ENCODE data around the gene SLC46A2.

The SLC46A2 gene

DNA sequence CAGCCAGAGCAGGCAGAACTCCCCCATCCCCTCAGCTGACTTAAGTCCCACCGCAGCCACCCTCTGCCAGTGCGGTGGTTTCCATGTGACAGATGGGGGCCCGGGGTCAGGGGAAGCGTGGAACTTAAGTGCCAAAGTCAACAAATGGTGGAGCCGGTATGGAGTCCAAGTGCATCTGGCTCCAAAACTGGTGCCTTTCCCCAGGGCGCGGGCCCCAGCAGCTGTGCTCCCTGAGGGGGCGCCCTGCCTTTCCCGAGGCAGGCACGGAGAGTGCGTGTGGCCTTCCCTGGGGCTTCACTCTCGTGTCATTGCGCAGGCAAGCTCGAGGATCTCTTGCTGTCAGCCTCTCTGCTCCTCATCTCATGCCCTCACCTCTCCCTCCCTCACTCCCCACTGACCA is 33.8 kb downstream of the SLC46A2 start:
- DNase-seq = no peak

DNA sequence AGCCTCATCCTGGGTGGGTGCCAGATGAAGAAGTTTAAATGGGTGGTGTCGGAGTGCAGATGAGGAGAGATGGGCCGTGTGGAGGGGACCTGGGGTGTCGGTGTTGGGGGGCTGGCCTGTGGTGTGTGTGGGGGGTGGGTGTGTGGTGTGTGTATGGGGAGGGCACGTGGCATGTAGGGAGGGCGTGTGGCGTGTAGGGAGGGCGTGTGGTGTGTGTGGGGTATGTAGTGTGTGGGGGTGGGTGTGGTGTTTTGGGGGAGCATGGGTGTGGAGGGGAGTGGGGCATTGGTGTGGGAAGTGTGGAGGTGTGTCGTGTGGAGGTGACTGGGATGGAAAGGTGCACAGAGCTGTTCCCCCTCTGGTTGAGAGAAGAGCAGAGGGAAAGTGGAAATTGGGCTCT is 34.5 kb downstream of the SLC46A2 start:
- no peak for DNase-seq

DNA sequence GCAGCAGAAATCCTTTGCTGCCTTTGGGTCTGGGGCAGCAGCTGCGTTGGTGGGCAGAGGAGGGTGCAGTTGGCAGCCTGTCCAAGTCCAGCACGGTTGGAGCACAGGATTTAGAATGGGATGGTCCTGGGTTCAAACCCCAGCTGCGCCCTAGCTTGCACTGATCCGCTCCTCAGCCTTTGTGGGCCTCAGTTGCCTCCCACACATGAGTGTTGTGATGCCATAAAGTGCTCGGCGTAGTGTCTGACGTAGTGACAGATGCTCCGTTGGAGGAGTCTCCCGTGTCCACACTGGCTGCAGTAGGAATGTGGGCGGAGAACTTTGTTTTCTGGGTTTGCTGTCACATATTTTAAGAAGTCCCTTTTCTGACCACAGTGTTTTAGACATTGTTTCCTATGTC is 36.0 kb downstream of the SLC46A2 start:
- DNase-seq = no peak

DNA sequence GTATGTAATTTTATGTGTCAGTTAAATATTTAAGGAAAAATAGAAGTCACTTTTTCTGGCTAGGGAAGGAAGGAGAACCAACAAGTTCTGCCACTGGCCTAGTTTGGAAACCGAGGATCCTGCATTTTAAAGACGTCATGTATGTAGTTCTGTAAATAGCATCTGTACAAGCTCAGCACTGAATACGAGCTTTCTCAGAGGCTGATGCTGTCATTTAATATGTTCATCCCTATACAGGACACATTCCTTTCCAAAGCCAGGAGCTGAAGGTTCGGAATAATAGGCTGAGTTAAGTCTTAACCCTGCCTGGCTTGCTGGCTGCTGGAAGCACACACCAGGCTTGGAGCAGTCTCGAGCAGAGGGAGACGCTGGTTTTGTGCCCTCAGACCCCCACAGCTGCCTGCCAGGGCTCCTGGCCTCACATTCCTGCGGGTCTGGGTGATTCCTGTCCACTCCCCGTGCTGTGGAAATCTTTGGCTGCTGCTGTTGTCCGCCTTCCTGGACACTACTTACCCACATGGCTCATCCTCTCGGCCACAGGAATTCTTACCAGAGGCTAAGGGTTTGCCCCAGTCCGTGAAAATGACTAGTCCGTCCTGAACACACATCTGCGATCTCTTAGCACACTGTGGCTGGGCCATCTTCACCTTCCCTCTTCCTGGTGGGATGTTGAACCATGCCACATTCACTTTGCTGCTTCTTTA is 36.6 kb downstream of the SLC46A2 start:
- DNase-seq = no peak

DNA sequence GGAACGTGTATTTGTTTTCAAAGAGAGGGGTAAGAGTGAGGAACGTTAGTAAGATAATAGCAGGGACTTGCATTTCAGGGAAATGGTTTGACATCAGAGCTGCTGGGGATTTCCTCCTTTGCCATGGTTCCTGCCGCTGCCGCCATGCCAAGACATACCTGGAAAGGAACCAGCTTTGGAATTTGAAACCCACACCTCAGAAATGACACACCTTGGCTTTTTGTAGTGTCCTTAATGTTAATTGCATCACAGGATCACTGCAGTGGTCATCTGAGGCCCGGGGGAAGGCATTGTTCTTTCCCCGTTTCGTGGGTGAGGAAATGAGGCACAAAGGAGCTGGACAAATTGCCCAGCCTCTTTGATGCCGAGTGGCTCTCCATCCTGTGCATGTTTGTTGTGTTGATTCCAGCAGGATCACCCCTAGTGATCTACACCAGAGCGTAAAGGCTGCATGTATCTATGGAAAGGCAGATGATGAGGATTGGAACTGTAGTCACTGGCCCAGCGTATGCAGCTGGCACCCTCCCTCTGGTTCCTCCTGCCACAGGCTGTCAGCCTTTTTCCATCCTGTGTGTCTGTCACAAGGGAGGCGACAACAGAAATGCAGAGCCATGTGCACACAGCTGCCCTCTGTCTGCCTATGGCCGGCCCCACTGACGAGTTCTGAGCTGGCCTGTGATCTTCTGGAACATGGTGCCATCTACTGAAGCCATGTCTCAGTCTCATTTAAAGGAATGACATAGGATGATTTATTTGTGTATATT is 37.8 kb downstream of the SLC46A2 start:
- DNase-seq = no peak

DNA sequence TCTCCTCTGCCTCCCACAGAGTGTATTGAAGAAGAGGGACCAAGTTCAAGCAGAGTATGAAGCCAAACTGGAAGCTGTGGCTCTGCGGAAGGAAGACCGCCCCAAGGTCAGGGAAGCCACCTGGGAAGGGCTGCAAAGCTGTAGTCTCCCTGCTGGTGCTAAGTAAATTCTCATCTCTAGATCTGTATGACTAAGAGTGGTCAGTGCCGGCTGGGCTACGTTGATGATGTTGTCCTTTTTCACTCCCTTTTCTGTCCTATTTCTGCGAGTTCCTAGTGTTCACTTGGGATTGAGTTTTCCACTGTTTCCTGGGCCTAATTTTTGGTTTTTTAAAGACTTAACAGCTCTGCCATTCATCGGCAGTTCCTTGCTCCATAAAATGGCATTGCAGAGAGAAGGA is 39.8 kb downstream of the SLC46A2 start:
- no peak for DNase-seq

DNA sequence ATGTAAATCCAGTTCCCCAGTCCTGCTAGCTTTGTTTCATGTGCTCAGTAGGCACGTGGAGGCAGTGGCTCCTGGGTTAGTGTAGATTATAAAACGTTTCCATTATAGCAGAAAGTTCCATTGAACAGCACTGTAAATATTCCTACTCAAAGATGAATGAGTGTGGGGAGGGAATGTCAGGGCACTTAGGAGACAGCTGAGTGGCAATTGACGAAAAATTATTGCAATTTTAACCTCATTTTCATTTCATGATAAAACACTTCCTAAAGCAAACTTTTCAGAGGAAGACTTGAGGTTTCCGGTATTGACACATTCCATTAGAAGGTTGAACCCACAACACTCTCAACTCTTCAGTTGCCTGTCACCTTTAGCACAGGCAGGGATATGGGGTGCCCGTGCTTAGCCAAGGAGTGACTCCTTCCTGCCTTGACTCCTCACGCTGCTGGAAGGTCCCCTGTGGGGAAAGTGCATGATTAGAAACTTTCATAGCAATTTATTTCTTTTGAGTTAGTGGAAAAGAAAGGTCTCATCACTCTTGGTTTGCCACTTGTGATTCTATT is 41.2 kb downstream of the SLC46A2 start:
- DNase-seq = no peak

DNA sequence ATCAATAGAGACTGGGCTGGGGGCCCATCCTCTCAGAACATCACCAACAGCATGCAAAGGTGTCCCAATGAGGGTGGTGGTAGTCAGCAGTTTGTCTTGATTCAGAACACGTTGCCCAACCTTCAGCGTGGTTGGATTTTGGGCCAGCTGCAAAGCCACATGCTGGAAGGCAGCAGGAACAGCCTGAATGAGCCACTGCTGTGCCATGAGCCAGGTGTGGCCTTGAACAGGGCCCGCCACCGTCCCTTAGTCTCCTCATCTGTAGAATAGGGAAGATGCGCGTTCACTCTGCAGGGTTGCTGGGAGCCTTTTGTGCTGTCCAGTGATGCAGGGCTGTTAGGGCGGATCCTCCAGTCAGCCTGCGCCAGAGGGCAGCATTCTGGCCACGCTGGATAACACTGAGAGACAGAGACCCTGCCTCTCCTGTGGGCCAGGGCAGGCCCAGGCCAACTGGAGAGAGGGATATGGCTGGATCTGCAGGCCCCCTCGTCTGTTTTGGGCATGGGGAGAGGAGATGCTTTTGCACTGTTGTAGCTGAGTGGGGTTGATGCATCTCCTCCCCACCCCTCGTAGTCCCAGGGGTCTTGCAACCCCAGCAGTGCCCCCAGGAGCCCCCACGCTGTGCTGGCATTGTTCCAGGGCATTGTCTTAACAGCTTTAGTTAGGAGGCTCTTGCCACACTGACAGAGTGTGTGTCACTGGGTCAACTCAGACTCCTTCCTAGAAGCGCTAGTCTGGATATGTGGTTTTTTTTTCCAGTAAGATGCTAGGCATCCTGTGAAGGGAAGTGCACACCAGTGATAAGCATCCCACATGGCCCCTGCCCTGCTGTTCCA is 42.1 kb downstream of the SLC46A2 start:
- DNase-seq = no peak

DNA sequence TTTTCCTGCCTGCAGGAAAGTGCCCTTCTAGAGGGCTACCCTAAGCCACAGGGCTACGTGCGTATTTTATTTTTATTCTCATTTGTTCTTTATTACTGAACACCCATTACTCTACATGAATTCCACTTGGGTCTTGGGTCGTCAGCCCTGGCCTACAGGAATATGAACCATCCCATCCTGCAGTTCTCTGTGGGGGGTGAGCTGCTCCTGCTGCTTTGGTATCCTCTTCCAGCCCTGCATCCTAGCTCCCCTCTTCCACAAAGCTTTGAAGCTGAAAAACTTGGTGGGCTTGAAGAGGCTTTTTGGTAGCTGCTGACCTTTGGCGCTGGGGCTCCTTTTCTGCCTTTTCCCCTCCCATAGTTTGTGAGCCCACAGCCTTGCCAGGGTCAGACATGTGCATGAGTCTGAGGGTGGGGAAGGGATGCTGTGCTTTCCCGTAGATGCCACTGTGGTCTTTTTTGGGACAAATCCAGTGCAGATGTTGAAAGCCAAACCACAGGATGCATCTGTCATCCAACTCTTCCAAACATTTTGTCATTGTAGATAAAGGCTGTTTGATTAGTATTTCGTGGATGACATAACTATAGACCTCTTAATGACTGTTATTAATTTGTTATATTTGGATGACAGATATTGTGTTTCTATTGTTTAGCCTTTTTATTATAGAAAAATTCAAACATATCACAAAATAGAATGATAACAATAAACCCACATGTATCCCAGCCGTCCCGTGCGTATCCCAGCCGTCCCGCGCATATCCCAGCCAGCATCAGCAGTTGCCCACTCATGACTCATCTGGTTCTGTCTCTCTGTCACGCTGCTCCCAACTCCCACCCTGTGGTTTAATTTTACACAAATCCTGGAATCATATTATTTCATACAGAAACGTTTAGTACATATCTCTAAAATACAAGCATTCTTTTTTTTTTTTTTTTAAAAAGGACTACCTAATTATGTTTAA is 43.9 kb downstream of the SLC46A2 start:
- DNase-seq = no peak

DNA sequence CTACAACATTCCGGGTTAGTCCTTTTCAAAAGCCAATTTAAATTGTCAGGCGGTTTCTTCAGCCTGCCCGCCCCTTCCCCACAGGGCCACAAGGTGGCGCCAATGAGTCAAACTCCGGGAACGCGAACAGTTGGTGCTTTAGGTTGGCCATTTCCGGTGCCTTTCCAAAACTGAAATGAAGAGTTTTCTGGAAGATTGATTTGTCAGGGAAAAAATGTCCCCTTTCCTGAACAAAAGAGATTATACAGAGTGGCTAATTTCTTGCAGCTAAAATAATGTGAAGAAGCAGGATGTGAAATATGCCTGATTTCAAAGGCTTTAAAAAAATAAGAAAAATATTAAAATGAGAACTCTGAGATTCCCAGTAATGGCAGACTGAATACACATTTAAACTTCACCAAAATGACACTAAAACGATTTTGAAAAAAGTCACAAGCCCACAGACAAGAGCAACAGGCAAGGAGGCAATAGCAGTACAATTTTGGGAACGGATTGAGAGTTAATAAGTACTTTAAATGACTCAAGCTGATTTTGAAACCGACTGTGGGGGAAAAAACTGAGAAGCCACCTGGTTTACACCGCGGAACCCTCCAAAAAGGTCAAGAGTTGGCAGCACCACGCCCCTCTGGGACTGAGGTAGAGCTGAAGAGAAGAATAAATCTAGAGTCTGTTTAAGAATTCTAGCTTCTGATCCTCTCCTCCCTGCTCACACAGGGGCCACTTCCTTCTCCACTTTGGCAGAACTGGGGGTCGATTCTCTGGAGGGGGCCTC is 45.7 kb downstream of the SLC46A2 start:
- peak; percentile 54 to 62 for DNase-seq

DNA sequence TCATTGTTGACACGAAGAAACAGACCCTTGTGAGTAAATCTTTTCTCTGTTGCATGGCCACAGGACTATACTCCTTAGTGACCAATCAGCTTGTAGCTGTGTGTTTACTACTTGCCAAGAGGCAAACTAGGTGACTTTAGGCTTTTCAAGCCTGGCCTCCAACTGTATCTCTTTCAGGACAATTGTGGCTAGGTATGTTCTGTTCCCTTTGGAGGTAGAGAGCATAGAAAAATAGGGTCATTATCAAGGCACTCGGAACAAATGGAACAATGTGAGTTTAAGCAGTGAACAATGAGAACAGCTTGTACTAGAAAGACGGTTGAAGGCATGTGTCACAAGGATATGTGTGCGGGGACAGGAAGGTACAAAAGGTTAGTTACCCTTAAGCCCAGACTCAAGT is 48.1 kb downstream of the SLC46A2 start:
- DNase-seq = no peak

DNA sequence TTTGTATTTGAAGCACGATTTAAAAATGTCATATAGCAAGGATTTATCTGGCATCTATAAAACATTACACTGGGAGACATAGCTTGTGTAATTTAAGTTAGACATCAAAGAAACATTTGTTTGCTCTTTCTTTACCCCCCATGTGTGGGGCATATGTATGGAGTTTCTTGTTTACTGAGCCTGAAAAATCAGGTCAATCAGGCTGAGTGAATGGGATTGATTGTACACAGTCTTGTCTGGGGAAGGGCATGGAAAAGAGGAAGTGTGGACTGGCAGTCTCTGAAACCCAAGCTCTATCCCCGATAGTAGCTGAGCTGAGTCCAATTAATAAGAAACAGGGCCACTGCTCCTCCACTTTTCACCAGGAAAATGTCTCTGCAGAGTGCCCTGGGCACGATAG is 49.4 kb downstream of the SLC46A2 start:
- peak in 1 of 2 experiments; percentile 6 for DNase-seq

DNA sequence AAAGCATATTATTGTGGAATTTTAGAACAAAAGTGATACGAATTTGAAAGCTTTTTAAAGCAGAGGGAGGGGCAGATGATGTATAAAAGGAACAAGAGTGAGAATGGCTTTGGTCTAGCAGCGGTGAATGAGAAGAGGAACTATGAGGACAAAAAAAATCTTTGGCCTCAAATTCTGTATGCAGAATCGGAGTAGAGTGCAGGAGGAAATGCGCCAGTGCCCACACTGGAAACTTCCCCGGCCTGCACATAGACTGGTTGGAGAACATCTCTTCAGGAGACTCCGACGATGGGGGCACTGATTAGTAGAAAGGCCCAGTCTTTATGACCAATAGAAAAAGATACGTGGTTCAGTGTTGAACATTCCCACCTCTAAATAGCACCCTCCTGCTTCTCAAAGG is 51.3 kb downstream of the SLC46A2 start:
- no peak for DNase-seq

DNA sequence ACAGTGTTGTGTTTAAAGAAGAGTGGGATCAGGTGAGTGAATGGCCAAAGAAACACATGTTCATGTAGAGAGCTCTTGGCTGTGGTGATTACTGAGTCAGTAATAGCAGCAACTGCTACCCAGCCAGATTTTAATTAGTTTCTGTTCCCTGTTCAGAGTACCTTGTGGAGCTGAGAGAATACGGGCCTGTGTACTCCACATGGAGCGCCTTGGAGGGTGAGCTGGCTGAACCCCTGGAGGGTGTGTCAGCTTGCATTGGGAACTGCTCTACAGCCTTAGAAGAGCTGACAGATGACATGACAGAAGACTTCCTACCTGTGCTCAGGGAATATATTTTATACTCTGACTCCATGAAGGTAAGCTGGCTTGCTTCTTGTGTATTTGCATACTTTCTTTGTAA is 52.3 kb downstream of the SLC46A2 start:
- no peak for DNase-seq

DNA sequence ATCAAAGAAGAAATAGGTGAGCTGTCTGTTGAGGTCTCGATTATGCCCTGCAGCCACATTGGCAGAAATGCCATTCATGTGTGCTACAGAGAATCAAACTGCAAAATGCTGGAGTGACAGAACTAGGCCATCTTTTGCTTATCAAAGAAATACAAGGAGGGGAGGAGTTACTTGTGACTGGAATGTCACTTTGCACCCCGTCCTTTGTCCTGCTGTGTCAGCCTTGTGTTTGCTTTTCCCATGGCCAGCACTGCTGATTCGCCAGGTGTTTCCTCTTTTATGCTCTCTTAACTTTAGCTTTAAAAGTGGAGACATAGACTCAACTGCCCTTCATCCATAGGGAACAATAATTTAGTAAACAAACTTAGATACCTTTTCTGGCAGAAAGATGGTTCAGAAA is 54.3 kb downstream of the SLC46A2 start:
- no peak for DNase-seq

DNA sequence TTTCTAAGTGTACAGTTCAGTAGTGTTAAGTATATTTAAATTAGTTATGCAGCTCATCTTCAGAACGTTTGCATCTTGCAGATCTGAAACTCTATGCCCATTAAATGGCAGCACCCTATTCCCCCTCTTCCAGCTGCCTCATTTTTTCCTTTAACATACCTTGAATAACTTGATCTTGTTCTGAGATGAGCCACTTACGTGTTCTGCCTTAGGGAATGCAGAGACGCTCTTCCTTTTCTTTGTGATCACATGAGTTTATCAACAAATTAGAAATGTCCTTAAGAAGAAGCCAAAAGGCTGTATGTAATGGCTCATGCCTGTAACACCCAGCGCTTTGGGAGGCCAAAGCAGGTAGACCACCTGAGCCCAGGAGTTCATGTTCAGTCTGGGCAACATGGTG is 57.6 kb downstream of the SLC46A2 start:
- DNase-seq = no peak

DNA sequence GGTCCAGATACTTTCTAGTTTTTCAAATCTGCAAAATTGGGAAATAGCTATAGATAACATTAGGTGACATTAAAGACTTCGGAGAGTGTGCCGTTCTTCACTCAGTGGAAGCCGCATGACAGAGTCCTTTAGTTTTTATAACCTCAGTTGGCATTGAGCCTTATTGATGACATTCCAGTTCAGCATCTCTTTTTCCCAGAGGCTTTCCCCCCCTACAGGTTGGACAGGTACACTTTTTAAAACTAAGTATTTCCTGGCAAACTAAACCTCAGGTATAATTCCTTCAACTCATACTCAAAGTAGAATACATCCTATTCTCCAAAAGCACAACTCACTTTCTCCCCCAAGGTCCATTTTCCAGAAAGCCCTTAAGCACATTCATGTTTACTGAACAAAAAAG is 58.7 kb downstream of the SLC46A2 start:
- DNase-seq = no peak

DNA sequence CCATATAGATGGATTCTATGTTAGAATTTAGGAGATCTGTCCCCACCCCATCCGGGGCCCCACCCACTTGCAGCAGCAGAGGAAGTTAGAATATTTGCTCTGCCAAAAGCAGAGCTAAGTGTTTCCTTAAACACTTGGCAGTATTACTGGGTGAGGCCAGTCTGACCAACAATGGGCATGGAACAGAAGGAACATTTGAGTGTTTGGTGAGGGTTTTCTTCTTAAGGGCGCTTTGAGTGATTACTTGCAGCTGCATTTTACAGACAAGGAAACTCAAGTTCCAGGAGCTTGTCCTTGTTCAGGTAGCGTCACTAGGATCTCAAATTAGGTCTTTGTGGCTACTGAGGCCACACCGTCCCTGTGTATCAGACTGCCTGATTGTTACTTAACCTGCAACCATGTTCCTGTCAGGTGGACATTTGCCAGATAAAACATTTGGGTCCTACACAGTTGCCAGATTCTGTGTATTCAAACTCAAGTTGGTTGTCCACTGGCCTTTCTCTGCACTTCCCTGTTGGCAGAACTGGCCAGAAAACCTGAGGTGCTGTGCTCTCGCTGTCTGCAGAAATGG is 59.3 kb downstream of the SLC46A2 start:
- peak; percentile 10 to 16 for DNase-seq
